ENCODE measurements around the gene TRUB1. TPM values are rescaled to one million over a fixed set of nuclear protein-coding genes. Genes with fewer than 3 reads are reported as not detected.

TRUB1 gene
- total RNA-seq, 3 donors from 2014 or later (not counting 1 experiment from before 2014, with no cell fraction given), result 7.3 to 10.3 (median 10.1) TPM

DNA sequence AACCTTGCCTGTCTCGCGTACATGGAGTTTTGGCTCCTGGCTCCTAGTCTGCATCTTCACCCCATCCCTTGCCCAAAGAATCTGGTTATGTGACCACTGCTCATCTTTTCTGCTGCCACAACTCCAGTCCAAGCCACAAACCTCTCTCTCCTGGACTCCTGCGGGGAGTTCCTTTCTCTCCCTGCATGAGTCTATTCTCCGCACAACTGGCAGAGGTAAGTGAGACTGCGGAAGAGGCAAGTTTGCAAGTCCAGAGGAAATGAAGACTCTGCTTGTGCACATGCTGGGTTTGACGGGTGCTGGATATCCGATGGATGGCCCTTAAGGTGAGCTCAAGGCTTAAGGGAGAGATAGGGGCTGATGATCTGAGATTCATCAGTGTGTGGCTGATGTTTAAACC is 61.0 kb downstream of the TRUB1 start:
- no peak overlapping the region for H3K4me3 ChIP-seq (ENCODE audit: low read length)
- Mint-ChIP-seq H3K9me3 (no peaks in the 10 kb centered on the region), H3K4me3 (no peak overlapping the region), H3K36me3 (no peaks in the 10 kb centered on the region), H3K27me3 (ENCODE audit: low read depth in 2 of 2) (peaks cover 0 to 3% of the 10 kb centered on the region in 2 donors), H3K4me1 (peaks cover 0 to 8% of the 10 kb centered on the region in 2 donors), H3K27ac (no peak overlapping the region)
- intact Hi-C loops (cut with micrococcal nuclease), result no loop called here
- ATAC-seq, result no peak
- TF ChIP-seq CTCF (IDR thresholded peaks at IDR 0.05), result no peak
- no peaks in the 10 kb centered on the region for H3K4me1 ChIP-seq (ENCODE audit: control insufficient read depth, insufficient read depth, low read length)
- no peaks in the 10 kb centered on the region for H3K27me3 ChIP-seq (ENCODE audit: control insufficient read depth, insufficient read depth, low read length)
- no peaks in the 10 kb centered on the region for H3K36me3 ChIP-seq (ENCODE audit: control insufficient read depth, insufficient read depth, low read length)
- no peak for DNase-seq
- no peak overlapping the region for H3K27ac ChIP-seq (ENCODE audit: low read length)
- 96% methylated on average over 7 of the region's 7 CpGs for whole genome bisulfite sequencing (ENCODE audit: insufficient coverage)
- H3K9me3 ChIP-seq (ENCODE audit: control insufficient read depth, insufficient read depth, low read length), result no peaks in the 10 kb centered on the region

DNA sequence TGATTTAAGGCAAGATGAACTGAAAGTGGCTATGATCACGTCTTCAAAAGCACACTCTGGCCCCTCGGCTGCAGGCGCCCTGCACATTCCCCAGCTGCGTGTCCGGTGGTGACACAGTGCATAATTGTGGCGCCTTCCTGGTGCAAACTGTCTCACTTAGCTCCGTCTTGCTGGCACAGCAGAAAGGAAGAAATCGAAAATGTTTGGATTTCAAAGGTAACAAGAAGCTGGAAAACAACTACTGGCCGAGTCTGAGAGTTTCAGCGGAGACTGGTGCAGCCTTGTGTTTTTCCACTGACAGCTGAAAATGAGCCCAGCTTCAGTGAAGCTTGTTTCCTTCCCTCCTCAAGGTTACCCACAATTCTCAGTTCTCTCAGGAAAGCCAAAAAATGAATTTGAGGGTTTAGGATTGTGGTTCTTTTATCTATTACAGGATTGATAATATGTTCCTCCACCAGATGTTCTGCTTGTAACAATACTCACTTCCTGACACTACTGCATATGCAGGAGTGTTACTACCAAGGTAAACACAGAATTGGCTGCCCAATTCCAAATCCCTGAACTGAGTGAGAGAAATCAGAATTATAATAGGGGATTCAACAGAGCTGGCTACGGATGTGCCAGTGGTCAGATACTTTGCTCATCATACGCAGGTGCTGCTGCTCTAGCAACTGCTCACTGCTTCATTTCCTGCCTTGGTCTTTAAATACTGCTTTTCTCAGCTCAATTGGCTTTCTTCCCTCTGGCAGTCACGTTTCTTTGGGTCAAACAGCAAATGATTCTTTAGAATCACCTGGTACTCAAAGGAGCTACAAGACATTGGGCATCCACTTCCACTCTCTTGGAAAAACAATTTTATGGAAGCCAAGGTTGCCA is 63.7 kb downstream of the TRUB1 start:
- intact Hi-C loops (cut with micrococcal nuclease), result no loop called here
- no peaks in the 10 kb centered on the region for H3K4me1 ChIP-seq (ENCODE audit: control insufficient read depth, insufficient read depth, low read length)
- no peaks in the 10 kb centered on the region for H3K27me3 ChIP-seq (ENCODE audit: control insufficient read depth, insufficient read depth, low read length)
- Mint-ChIP-seq H3K27me3 (ENCODE audit: low read depth in 2 of 2) (peaks cover 6 to 11% of the 10 kb centered on the region in 2 donors), H3K9me3 (no peaks in the 10 kb centered on the region), H3K36me3 (no peaks in the 10 kb centered on the region), H3K4me1 (peaks cover 0 to 8% of the 10 kb centered on the region in 2 donors), H3K27ac (no peak overlapping the region), H3K4me3 (no peak overlapping the region)
- H3K27ac ChIP-seq (ENCODE audit: low read length), result no peak overlapping the region
- no peaks in the 10 kb centered on the region for H3K36me3 ChIP-seq (ENCODE audit: control insufficient read depth, insufficient read depth, low read length)
- whole genome bisulfite sequencing (ENCODE audit: insufficient coverage), result 74% methylated on average over 13 of the region's 13 CpGs
- no peak for TF ChIP-seq CTCF (IDR thresholded peaks at IDR 0.05)
- no peak for DNase-seq
- H3K9me3 ChIP-seq (ENCODE audit: control insufficient read depth, insufficient read depth, low read length), result no peaks in the 10 kb centered on the region
- ATAC-seq, result no peak
- H3K4me3 ChIP-seq (ENCODE audit: low read length), result no peak overlapping the region

DNA sequence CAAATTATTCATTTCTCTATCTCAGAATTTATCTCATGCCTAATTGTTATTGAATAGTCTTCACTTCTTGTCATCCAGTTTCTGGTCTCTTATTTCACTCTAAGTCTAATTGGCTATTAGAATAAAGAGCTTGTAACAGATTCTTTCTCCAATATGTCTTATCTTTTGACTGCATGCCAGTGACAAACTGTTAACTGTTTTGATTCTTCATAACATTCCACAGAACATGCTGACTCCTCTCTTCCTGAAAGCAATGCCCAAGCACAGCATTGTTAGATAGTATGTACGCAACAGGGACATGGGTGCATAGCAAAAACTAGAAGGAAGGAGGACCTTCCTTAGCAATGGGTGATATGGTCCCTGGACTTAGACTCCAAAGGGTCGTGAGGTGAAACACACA is 65.4 kb downstream of the TRUB1 start:
- no peak for DNase-seq
- H3K27ac Mint-ChIP-seq, result no peak overlapping the region
- Histone ChIP-seq H3K27ac (ENCODE audit: low read length) (no peak overlapping the region), H3K9me3 (ENCODE audit: control insufficient read depth, insufficient read depth, low read length) (no peaks in the 10 kb centered on the region), H3K4me1 (ENCODE audit: control insufficient read depth, insufficient read depth, low read length) (no peaks in the 10 kb centered on the region), H3K4me3 (ENCODE audit: low read length) (no peak overlapping the region), H3K27me3 (ENCODE audit: control insufficient read depth, insufficient read depth, low read length) (no peaks in the 10 kb centered on the region), H3K36me3 (ENCODE audit: control insufficient read depth, insufficient read depth, low read length) (no peaks in the 10 kb centered on the region)
- H3K9me3 Mint-ChIP-seq, result no peaks in the 10 kb centered on the region
- WGBS (ENCODE audit: insufficient coverage), result 88% methylated on average over 2 of the region's 2 CpGs
- H3K4me1 Mint-ChIP-seq, result peaks cover 0 to 8% of the 10 kb centered on the region in 2 donors
- no peaks in the 10 kb centered on the region for H3K36me3 Mint-ChIP-seq
- H3K4me3 Mint-ChIP-seq, result no peak overlapping the region
- intact Hi-C loops (cut with micrococcal nuclease), result no loop called here
- H3K27me3 Mint-ChIP-seq (ENCODE audit: low read depth in 2 of 2), result peaks cover 6 to 14% of the 10 kb centered on the region in 2 donors
- ATAC-seq, result no peak
- TF ChIP-seq CTCF (IDR thresholded peaks at IDR 0.05), result no peak

All from natural killer cell (primary cell).